ENCODE results near the gene CCR6. TPM values are rescaled to one million over a fixed set of nuclear protein-coding genes. Genes with fewer than 3 reads are reported as not detected.

The CCR6 gene
- polyA plus RNA-seq, 2 of the 4 experiments (the other 2 are of a cell fraction): 0.01 TPM; not detected in 1

DNA sequence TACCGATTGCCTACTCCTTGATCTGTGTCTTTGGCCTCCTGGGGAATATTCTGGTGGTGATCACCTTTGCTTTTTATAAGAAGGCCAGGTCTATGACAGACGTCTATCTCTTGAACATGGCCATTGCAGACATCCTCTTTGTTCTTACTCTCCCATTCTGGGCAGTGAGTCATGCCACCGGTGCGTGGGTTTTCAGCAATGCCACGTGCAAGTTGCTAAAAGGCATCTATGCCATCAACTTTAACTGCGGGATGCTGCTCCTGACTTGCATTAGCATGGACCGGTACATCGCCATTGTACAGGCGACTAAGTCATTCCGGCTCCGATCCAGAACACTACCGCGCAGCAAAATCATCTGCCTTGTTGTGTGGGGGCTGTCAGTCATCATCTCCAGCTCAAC lies 13.5 kb downstream of the CCR6 start:
- CTCF ChIA-PET: interaction anchor here (2.7 kb wide), 1 partner anchor 361 kb away, joined by 8 read pairs; no protein-coding TSS in a partner anchor
- H3K4me3 ChIP-seq: no peak overlapping the region
- no peak overlapping the region for H3K4me2 ChIP-seq
- no peaks in the 10 kb centered on the region for H3K9me3 ChIP-seq
- TF ChIP-seq RNF2 (IDR thresholded peaks at IDR 0.05; ENCODE audit: borderline replicate concordance, low read depth): no peak
- TF ChIP-seq NPAS2 (CRISPR knock-in tag; IDR thresholded peaks at IDR 0.05; ENCODE audit: borderline replicate concordance): no peak
- TF ChIP-seq JUN (IDR thresholded peaks at IDR 0.05): no peak
- TF ChIP-seq, protein P1, sequence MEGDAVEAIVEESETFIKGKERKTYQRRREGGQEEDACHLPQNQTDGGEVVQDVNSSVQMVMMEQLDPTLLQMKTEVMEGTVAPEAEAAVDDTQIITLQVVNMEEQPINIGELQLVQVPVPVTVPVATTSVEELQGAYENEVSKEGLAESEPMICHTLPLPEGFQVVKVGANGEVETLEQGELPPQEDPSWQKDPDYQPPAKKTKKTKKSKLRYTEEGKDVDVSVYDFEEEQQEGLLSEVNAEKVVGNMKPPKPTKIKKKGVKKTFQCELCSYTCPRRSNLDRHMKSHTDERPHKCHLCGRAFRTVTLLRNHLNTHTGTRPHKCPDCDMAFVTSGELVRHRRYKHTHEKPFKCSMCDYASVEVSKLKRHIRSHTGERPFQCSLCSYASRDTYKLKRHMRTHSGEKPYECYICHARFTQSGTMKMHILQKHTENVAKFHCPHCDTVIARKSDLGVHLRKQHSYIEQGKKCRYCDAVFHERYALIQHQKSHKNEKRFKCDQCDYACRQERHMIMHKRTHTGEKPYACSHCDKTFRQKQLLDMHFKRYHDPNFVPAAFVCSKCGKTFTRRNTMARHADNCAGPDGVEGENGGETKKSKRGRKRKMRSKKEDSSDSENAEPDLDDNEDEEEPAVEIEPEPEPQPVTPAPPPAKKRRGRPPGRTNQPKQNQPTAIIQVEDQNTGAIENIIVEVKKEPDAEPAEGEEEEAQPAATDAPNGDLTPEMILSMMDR (IDR thresholded peaks at IDR 0.05): no peak
- TF ChIP-seq, protein P2, sequence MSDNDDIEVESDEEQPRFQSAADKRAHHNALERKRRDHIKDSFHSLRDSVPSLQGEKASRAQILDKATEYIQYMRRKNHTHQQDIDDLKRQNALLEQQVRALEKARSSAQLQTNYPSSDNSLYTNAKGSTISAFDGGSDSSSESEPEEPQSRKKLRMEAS (IDR thresholded peaks at IDR 0.05): no peak
- TF ChIP-seq HDAC2 (IDR thresholded peaks at IDR 0.05): no peak
- TF ChIP-seq RAD21 (conservative IDR thresholded peaks at IDR 0.05 in 1 of 2, IDR thresholded peaks at IDR 0.05 in 1 of 2): no peak
- TF ChIP-seq EP300 (IDR thresholded peaks at IDR 0.05): no peak
- no peak for TF ChIP-seq PHF8 (IDR thresholded peaks at IDR 0.05; ENCODE audit: borderline replicate concordance, low read depth)
- no peak for TF ChIP-seq ZC3H11A (IDR thresholded peaks at IDR 0.05)
- TF ChIP-seq RCOR1 (IDR thresholded peaks at IDR 0.05; ENCODE audit: low read depth, low read length): no peak
- no peak for TF ChIP-seq FOSB (CRISPR knock-in tag; IDR thresholded peaks at IDR 0.05)
- TF ChIP-seq MAFK (IDR thresholded peaks at IDR 0.05; ENCODE audit: partially characterized antibody): no peak
- TF ChIP-seq CBX8 (IDR thresholded peaks at IDR 0.05): no peak
- TF ChIP-seq, protein P3, sequence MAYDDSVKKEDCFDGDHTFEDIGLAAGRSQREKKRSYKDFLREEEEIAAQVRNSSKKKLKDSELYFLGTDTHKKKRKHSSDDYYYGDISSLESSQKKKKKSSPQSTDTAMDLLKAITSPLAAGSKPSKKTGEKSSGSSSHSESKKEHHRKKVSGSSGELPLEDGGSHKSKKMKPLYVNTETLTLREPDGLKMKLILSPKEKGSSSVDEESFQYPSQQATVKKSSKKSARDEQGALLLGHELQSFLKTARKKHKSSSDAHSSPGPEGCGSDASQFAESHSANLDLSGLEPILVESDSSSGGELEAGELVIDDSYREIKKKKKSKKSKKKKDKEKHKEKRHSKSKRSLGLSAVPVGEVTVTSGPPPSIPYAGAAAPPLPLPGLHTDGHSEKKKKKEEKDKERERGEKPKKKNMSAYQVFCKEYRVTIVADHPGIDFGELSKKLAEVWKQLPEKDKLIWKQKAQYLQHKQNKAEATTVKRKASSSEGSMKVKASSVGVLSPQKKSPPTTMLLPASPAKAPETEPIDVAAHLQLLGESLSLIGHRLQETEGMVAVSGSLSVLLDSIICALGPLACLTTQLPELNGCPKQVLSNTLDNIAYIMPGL (CRISPR knock-in tag; IDR thresholded peaks at IDR 0.05; ENCODE audit: borderline replicate concordance): no peak
- TF ChIP-seq TFCP2L1 (CRISPR knock-in tag; IDR thresholded peaks at IDR 0.05): no peak
- ATAC-seq (no peak), DNase-seq (ENCODE audit: low read depth in 1 of 2, low spot score in 1 of 2) (no peak), FAIRE-seq (no peak)
- 55% methylated on average over 12 of the region's 13 CpGs for WGBS (ENCODE audit: missing lambda C conversion rate)
- POLR2A ChIA-PET: no interaction called here
- no peak overlapping the region for H3K27ac ChIP-seq
- no peaks in the 10 kb centered on the region for H3K4me1 ChIP-seq

DNA sequence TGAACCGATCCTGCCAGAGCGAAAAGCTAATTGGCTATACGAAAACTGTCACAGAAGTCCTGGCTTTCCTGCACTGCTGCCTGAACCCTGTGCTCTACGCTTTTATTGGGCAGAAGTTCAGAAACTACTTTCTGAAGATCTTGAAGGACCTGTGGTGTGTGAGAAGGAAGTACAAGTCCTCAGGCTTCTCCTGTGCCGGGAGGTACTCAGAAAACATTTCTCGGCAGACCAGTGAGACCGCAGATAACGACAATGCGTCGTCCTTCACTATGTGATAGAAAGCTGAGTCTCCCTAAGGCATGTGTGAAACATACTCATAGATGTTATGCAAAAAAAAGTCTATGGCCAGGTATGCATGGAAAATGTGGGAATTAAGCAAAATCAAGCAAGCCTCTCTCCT lies 14.2 kb downstream of the CCR6 start:
- ChIA-PET POLR2A (no interaction called here), CTCF (interaction anchor here (2.7 kb wide), 1 partner anchor 362 kb away, joined by 8 read pairs; no protein-coding TSS in a partner anchor)
- TF ChIP-seq ESRRA (IDR thresholded peaks at IDR 0.05; ENCODE audit: borderline replicate concordance, low read length) (no peak), FOSL2 (IDR thresholded peaks at IDR 0.05) (no peak), FOSL2 (CRISPR knock-in tag; IDR thresholded peaks at IDR 0.05) (no peak), MYC (IDR thresholded peaks at IDR 0.05; ENCODE audit: borderline replicate concordance, low read length) (no peak), EP300 (IDR thresholded peaks at IDR 0.05) (no peak), RAD21 (conservative IDR thresholded peaks at IDR 0.05 in 1 of 2, IDR thresholded peaks at IDR 0.05 in 1 of 2) (no peak), RCOR1 (IDR thresholded peaks at IDR 0.05; ENCODE audit: low read depth, low read length) (no peak), HDAC2 (IDR thresholded peaks at IDR 0.05) (no peak), HEYL (CRISPR knock-in tag; IDR thresholded peaks at IDR 0.05) (no peak), RNF2 (IDR thresholded peaks at IDR 0.05; ENCODE audit: borderline replicate concordance, low read depth) (no peak), HOXB5 (CRISPR knock-in tag; IDR thresholded peaks at IDR 0.05) (no peak), MAFK (IDR thresholded peaks at IDR 0.05; ENCODE audit: partially characterized antibody) (no peak), JUN (IDR thresholded peaks at IDR 0.05) (no peak), SREBF2 (IDR thresholded peaks at IDR 0.05) (no peak), CHD2 (IDR thresholded peaks at IDR 0.05; ENCODE audit: low read length, partially characterized antibody) (no peak)
- TF ChIP-seq, protein P4, sequence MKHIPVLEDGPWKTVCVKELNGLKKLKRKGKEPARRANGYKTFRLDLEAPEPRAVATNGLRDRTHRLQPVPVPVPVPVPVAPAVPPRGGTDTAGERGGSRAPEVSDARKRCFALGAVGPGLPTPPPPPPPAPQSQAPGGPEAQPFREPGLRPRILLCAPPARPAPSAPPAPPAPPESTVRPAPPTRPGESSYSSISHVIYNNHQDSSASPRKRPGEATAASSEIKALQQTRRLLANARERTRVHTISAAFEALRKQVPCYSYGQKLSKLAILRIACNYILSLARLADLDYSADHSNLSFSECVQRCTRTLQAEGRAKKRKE (CRISPR knock-in tag; IDR thresholded peaks at IDR 0.05; ENCODE audit: low read depth): no peak
- TF ChIP-seq, protein P5, sequence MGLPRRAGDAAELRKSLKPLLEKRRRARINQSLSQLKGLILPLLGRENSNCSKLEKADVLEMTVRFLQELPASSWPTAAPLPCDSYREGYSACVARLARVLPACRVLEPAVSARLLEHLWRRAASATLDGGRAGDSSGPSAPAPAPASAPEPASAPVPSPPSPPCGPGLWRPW (IDR thresholded peaks at IDR 0.05): no peak
- TF ChIP-seq, protein P6, sequence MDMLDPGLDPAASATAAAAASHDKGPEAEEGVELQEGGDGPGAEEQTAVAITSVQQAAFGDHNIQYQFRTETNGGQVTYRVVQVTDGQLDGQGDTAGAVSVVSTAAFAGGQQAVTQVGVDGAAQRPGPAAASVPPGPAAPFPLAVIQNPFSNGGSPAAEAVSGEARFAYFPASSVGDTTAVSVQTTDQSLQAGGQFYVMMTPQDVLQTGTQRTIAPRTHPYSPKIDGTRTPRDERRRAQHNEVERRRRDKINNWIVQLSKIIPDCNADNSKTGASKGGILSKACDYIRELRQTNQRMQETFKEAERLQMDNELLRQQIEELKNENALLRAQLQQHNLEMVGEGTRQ (IDR thresholded peaks at IDR 0.05): no peak
- TF ChIP-seq, protein P1 (IDR thresholded peaks at IDR 0.05): no peak
- TF ChIP-seq, protein P7, sequence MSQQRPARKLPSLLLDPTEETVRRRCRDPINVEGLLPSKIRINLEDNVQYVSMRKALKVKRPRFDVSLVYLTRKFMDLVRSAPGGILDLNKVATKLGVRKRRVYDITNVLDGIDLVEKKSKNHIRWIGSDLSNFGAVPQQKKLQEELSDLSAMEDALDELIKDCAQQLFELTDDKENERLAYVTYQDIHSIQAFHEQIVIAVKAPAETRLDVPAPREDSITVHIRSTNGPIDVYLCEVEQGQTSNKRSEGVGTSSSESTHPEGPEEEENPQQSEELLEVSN (IDR thresholded peaks at IDR 0.05; ENCODE audit: borderline replicate concordance, low read depth): no peak
- no peak for FAIRE-seq
- Histone ChIP-seq H3K4me3 (no peak overlapping the region), H3K4me1 (no peaks in the 10 kb centered on the region), H3K27ac (no peak overlapping the region), H3K9me3 (no peaks in the 10 kb centered on the region), H3K4me2 (no peak overlapping the region)
- DNase-seq (ENCODE audit: low read depth in 1 of 2, low spot score in 1 of 2): no peak
- 74% methylated on average over 10 of the region's 10 CpGs for WGBS (ENCODE audit: missing lambda C conversion rate)
- ATAC-seq: no peak
